ENCODE measurements around the gene CAPN12.

The CAPN12 gene

GRCh38 chr19:38722947-38723605, 21.2 kb downstream of the CAPN12 start:
- no peak overlapping the region for H2AFZ ChIP-seq (ENCODE audit: low read depth, low read length)
- no peaks in the 10 kb centered on the region for H3K9me3 ChIP-seq (ENCODE audit: low read length)
- peaks cover 19% of the 10 kb centered on the region for H3K4me1 ChIP-seq (ENCODE audit: insufficient read depth, low read length)
- no peaks in the 10 kb centered on the region for H3K27me3 ChIP-seq (ENCODE audit: insufficient read depth, low read length)
- H3K4me3 ChIP-seq (ENCODE audit: low read length) = no peak overlapping the region
- peaks cover 79% of the 10 kb centered on the region for H3K36me3 ChIP-seq (ENCODE audit: insufficient read depth, low read length)

- H3K4me3 ChIP-seq (ENCODE audit: low read length) = no peak overlapping the region
- H3K27me3 ChIP-seq (ENCODE audit: insufficient read depth, low read length) = no peaks in the 10 kb centered on the region
- H3K4me1 ChIP-seq (ENCODE audit: insufficient read depth, low read length) = peaks cover 19% of the 10 kb centered on the region
- no peaks in the 10 kb centered on the region for H3K9me3 ChIP-seq (ENCODE audit: low read length)
- H3K36me3 ChIP-seq (ENCODE audit: insufficient read depth, low read length) = peaks cover 78% of the 10 kb centered on the region
- H2AFZ ChIP-seq (ENCODE audit: low read depth, low read length) = no peak overlapping the region
Measured at GRCh38 chr19:38721979-38722773, 22.1 kb downstream of the CAPN12 start.

- H3K4me3 ChIP-seq (ENCODE audit: low read length) = no peak overlapping the region
- no peak overlapping the region for H2AFZ ChIP-seq (ENCODE audit: low read depth, low read length)
- H3K4me1 ChIP-seq (ENCODE audit: insufficient read depth, low read length) = peaks cover 19% of the 10 kb centered on the region
- peaks cover 78% of the 10 kb centered on the region for H3K36me3 ChIP-seq (ENCODE audit: insufficient read depth, low read length)
- no peaks in the 10 kb centered on the region for H3K27me3 ChIP-seq (ENCODE audit: insufficient read depth, low read length)
- H3K9me3 ChIP-seq (ENCODE audit: low read length) = no peaks in the 10 kb centered on the region
Measured at GRCh38 chr19:38721496-38721895, 22.8 kb downstream of the CAPN12 start.

GRCh38 chr19:38720559-38721236, 23.6 kb downstream of the CAPN12 start:
- Histone ChIP-seq H3K9me3 (ENCODE audit: low read length) (no peaks in the 10 kb centered on the region), H3K4me3 (ENCODE audit: low read length) (no peak overlapping the region), H3K4me1 (ENCODE audit: insufficient read depth, low read length) (peaks cover 19% of the 10 kb centered on the region), H3K36me3 (ENCODE audit: insufficient read depth, low read length) (peaks cover 74% of the 10 kb centered on the region), H2AFZ (ENCODE audit: low read depth, low read length) (no peak overlapping the region), H3K27me3 (ENCODE audit: insufficient read depth, low read length) (no peaks in the 10 kb centered on the region)

GRCh38 chr19:38719761-38720558, 24.3 kb downstream of the CAPN12 start:
- Histone ChIP-seq H3K27me3 (ENCODE audit: insufficient read depth, low read length) (no peaks in the 10 kb centered on the region), H3K4me1 (ENCODE audit: insufficient read depth, low read length) (peaks cover 19% of the 10 kb centered on the region), H2AFZ (ENCODE audit: low read depth, low read length) (no peak overlapping the region), H3K36me3 (ENCODE audit: insufficient read depth, low read length) (peaks cover 70% of the 10 kb centered on the region), H3K4me3 (ENCODE audit: low read length) (no peak overlapping the region), H3K9me3 (ENCODE audit: low read length) (no peaks in the 10 kb centered on the region)

- no peak overlapping the region for H2AFZ ChIP-seq (ENCODE audit: low read depth, low read length)
- peaks cover 70% of the 10 kb centered on the region for H3K36me3 ChIP-seq (ENCODE audit: insufficient read depth, low read length)
- H3K9me3 ChIP-seq (ENCODE audit: low read length) = no peaks in the 10 kb centered on the region
- peaks cover 19% of the 10 kb centered on the region for H3K4me1 ChIP-seq (ENCODE audit: insufficient read depth, low read length)
- H3K4me3 ChIP-seq (ENCODE audit: low read length) = no peak overlapping the region
- no peaks in the 10 kb centered on the region for H3K27me3 ChIP-seq (ENCODE audit: insufficient read depth, low read length)
Measured at GRCh38 chr19:38718747-38719543, 25.3 kb downstream of the CAPN12 start.

- Histone ChIP-seq H2AFZ (ENCODE audit: low read depth, low read length) (no peak overlapping the region), H3K4me3 (ENCODE audit: low read length) (no peak overlapping the region), H3K36me3 (ENCODE audit: insufficient read depth, low read length) (peaks cover 68% of the 10 kb centered on the region), H3K9me3 (ENCODE audit: low read length) (no peaks in the 10 kb centered on the region), H3K4me1 (ENCODE audit: insufficient read depth, low read length) (peaks cover 19% of the 10 kb centered on the region), H3K27me3 (ENCODE audit: insufficient read depth, low read length) (no peaks in the 10 kb centered on the region)
Measured at GRCh38 chr19:38717855-38718254, 26.4 kb downstream of the CAPN12 start.

- Histone ChIP-seq H3K4me1 (ENCODE audit: insufficient read depth, low read length) (peaks cover 12% of the 10 kb centered on the region), H3K36me3 (ENCODE audit: insufficient read depth, low read length) (peaks cover 68% of the 10 kb centered on the region), H3K9me3 (ENCODE audit: low read length) (no peaks in the 10 kb centered on the region), H3K4me3 (ENCODE audit: low read length) (no peak overlapping the region), H2AFZ (ENCODE audit: low read depth, low read length) (no peak overlapping the region), H3K27me3 (ENCODE audit: insufficient read depth, low read length) (no peaks in the 10 kb centered on the region)
Measured at GRCh38 chr19:38717051-38717450, 27.2 kb downstream of the CAPN12 start.

GRCh38 chr19:38715555-38715954, 28.7 kb downstream of the CAPN12 start:
- Histone ChIP-seq H3K4me1 (ENCODE audit: insufficient read depth, low read length) (peaks cover 4% of the 10 kb centered on the region), H3K9me3 (ENCODE audit: low read length) (no peaks in the 10 kb centered on the region), H3K27me3 (ENCODE audit: insufficient read depth, low read length) (no peaks in the 10 kb centered on the region), H3K4me3 (ENCODE audit: low read length) (no peak overlapping the region), H3K36me3 (ENCODE audit: insufficient read depth, low read length) (peaks cover 71% of the 10 kb centered on the region), H2AFZ (ENCODE audit: low read depth, low read length) (no peak overlapping the region)

GRCh38 chr19:38714354-38714778, 29.9 kb downstream of the CAPN12 start:
- Histone ChIP-seq H3K36me3 (ENCODE audit: insufficient read depth, low read length) (peaks cover 75% of the 10 kb centered on the region), H3K27me3 (ENCODE audit: insufficient read depth, low read length) (no peaks in the 10 kb centered on the region), H3K4me3 (ENCODE audit: low read length) (no peak overlapping the region), H3K4me1 (ENCODE audit: insufficient read depth, low read length) (peaks cover 4% of the 10 kb centered on the region), H3K9me3 (ENCODE audit: low read length) (no peaks in the 10 kb centered on the region), H2AFZ (ENCODE audit: low read depth, low read length) (no peak overlapping the region)

GRCh38 chr19:38713865-38714264, 30.4 kb downstream of the CAPN12 start:
- H3K4me1 ChIP-seq (ENCODE audit: insufficient read depth, low read length) = peaks cover 4% of the 10 kb centered on the region
- H2AFZ ChIP-seq (ENCODE audit: low read depth, low read length) = no peak overlapping the region
- H3K27me3 ChIP-seq (ENCODE audit: insufficient read depth, low read length) = no peaks in the 10 kb centered on the region
- H3K9me3 ChIP-seq (ENCODE audit: low read length) = no peaks in the 10 kb centered on the region
- H3K36me3 ChIP-seq (ENCODE audit: insufficient read depth, low read length) = peaks cover 77% of the 10 kb centered on the region
- H3K4me3 ChIP-seq (ENCODE audit: low read length) = no peak overlapping the region

- Histone ChIP-seq H3K4me1 (ENCODE audit: insufficient read depth, low read length) (no peaks in the 10 kb centered on the region), H3K36me3 (ENCODE audit: insufficient read depth, low read length) (peaks cover 83% of the 10 kb centered on the region), H3K27me3 (ENCODE audit: insufficient read depth, low read length) (no peaks in the 10 kb centered on the region), H3K9me3 (ENCODE audit: low read length) (no peaks in the 10 kb centered on the region), H3K4me3 (ENCODE audit: low read length) (no peak overlapping the region), H2AFZ (ENCODE audit: low read depth, low read length) (no peak overlapping the region)
Measured at GRCh38 chr19:38713227-38713649, 31.0 kb downstream of the CAPN12 start.

Data from neuron (in vitro differentiated cells).